ENCODE measurements around the gene VPS37B. TPM values are rescaled to one million over a fixed set of nuclear protein-coding genes. Genes with fewer than 3 reads are reported as not detected.
"Not testable (repeated sequence)": the region's sequence is repeated elsewhere in the genome, so short reads cannot be mapped to it uniquely, and the experiment has no call there.

VPS37B gene
- total RNA-seq, 2 experiments from 2014 or later: 33.4 to 36.8 TPM

GRCh38 chr12:122928404-122929147 is 32.7 kb upstream of the VPS37B start:
- peaks cover 19% of the 10 kb centered on the region for H3K4me1 Mint-ChIP-seq
- ATAC-seq (ENCODE audit: low read depth) (no peak), DNase-seq (no peak)
- H3K4me3 Mint-ChIP-seq: no peak overlapping the region
- H3K27me3 Mint-ChIP-seq: no peaks in the 10 kb centered on the region
- H3K36me3 Mint-ChIP-seq: peaks cover 1% of the 10 kb centered on the region
- peak overlapping the region; percentile 71 for H3K27ac Mint-ChIP-seq
- no peaks in the 10 kb centered on the region for H3K9me3 Mint-ChIP-seq
- POLR2A ChIA-PET: no interaction called here

- H3K4me3 Mint-ChIP-seq: peak overlapping the region; percentile 30
- ATAC-seq (ENCODE audit: low read depth) (peak; percentile 41), DNase-seq (no peak)
- H3K36me3 Mint-ChIP-seq: peaks cover 1% of the 10 kb centered on the region
- H3K4me1 Mint-ChIP-seq: peaks cover 19% of the 10 kb centered on the region
- no peaks in the 10 kb centered on the region for H3K27me3 Mint-ChIP-seq
- peak overlapping the region; percentile 71 for H3K27ac Mint-ChIP-seq
- POLR2A ChIA-PET: no interaction called here
- no peaks in the 10 kb centered on the region for H3K9me3 Mint-ChIP-seq
These were observed 32.0 kb upstream of the VPS37B start for GRCh38 chr12:122927756-122928403.

- no peak for DNase-seq
- Mint-ChIP-seq H3K9me3 (no peaks in the 10 kb centered on the region), H3K27ac (no peak overlapping the region), H3K4me1 (peaks cover 15% of the 10 kb centered on the region), H3K4me3 (no peak overlapping the region), H3K36me3 (no peaks in the 10 kb centered on the region), H3K27me3 (no peaks in the 10 kb centered on the region)
- POLR2A ChIA-PET: no interaction called here
- ATAC-seq (ENCODE audit: low read depth): no peak
These were observed 26.0 kb upstream of the VPS37B start for GRCh38 chr12:122921917-122922316.

- H3K36me3 Mint-ChIP-seq: no peaks in the 10 kb centered on the region
- no peaks in the 10 kb centered on the region for H3K27me3 Mint-ChIP-seq
- H3K4me3 Mint-ChIP-seq: no peak overlapping the region
- H3K9me3 Mint-ChIP-seq: no peaks in the 10 kb centered on the region
- peaks cover 15% of the 10 kb centered on the region for H3K4me1 Mint-ChIP-seq
- POLR2A ChIA-PET: interaction anchor here (1.4 kb wide), 1 partner anchor 24 kb away, joined by 3 read pairs; no protein-coding TSS in a partner anchor
- no peak for ATAC-seq (ENCODE audit: low read depth)
- H3K27ac Mint-ChIP-seq: no peak overlapping the region
- DNase-seq: no peak
These were observed 24.8 kb upstream of the VPS37B start for GRCh38 chr12:122920687-122921086.

- DNase-seq (no peak), ATAC-seq (ENCODE audit: low read depth) (no peak)
- no peak overlapping the region for H3K27ac Mint-ChIP-seq
- H3K9me3 Mint-ChIP-seq: no peaks in the 10 kb centered on the region
- no peak overlapping the region for H3K4me3 Mint-ChIP-seq
- no peaks in the 10 kb centered on the region for H3K36me3 Mint-ChIP-seq
- peaks cover 13% of the 10 kb centered on the region for H3K4me1 Mint-ChIP-seq
- no peaks in the 10 kb centered on the region for H3K27me3 Mint-ChIP-seq
- POLR2A ChIA-PET: interaction anchor here (1.9 kb wide), 1 partner anchor 21 kb away, joined by 4 read pairs; no protein-coding TSS in a partner anchor
These were observed 22.9 kb upstream of the VPS37B start for GRCh38 chr12:122918827-122919226.

- no peaks in the 10 kb centered on the region for H3K9me3 Mint-ChIP-seq
- no peaks in the 10 kb centered on the region for H3K36me3 Mint-ChIP-seq
- DNase-seq: no peak
- POLR2A ChIA-PET: no interaction called here
- no peak overlapping the region for H3K27ac Mint-ChIP-seq
- peaks cover 14% of the 10 kb centered on the region for H3K4me1 Mint-ChIP-seq
- no peak for ATAC-seq (ENCODE audit: low read depth)
- H3K27me3 Mint-ChIP-seq: no peaks in the 10 kb centered on the region
- H3K4me3 Mint-ChIP-seq: no peak overlapping the region
These were observed 21.7 kb upstream of the VPS37B start for GRCh38 chr12:122917507-122918121.

GRCh38 chr12:122909442-122910288 is 13.7 kb upstream of the VPS37B start:
- Mint-ChIP-seq H3K4me1 (peaks cover 2% of the 10 kb centered on the region), H3K9me3 (no peaks in the 10 kb centered on the region), H3K27ac (no peak overlapping the region), H3K27me3 (peaks cover 7% of the 10 kb centered on the region), H3K4me3 (no peak overlapping the region), H3K36me3 (no peaks in the 10 kb centered on the region)
- no peak for ATAC-seq (ENCODE audit: low read depth)
- DNase-seq: no peak
- POLR2A ChIA-PET: no interaction called here

GRCh38 chr12:122908915-122909314 is 13.0 kb upstream of the VPS37B start:
- peaks cover 2% of the 10 kb centered on the region for H3K4me1 Mint-ChIP-seq
- no peak for ATAC-seq (ENCODE audit: low read depth)
- no peaks in the 10 kb centered on the region for H3K9me3 Mint-ChIP-seq
- no peak for DNase-seq
- no peak overlapping the region for H3K4me3 Mint-ChIP-seq
- H3K36me3 Mint-ChIP-seq: no peaks in the 10 kb centered on the region
- POLR2A ChIA-PET: interaction anchor here (0.7 kb wide), 1 partner anchor 18 kb away, joined by 3 read pairs; no protein-coding TSS in a partner anchor
- no peak overlapping the region for H3K27ac Mint-ChIP-seq
- H3K27me3 Mint-ChIP-seq: peaks cover 7% of the 10 kb centered on the region

GRCh38 chr12:122905258-122905657 is 9.3 kb upstream of the VPS37B start:
- H3K9me3 Mint-ChIP-seq; H3K36me3 Mint-ChIP-seq; POLR2A ChIA-PET; ATAC-seq (ENCODE audit: low read depth); DNase-seq; H3K4me3 Mint-ChIP-seq; H3K27ac Mint-ChIP-seq; H3K27me3 Mint-ChIP-seq: not testable (repeated sequence)
- peaks cover 16% of the 10 kb centered on the region for H3K4me1 Mint-ChIP-seq

- Mint-ChIP-seq H3K27me3 (no peaks in the 10 kb centered on the region), H3K27ac (no peak overlapping the region), H3K36me3 (no peaks in the 10 kb centered on the region), H3K9me3 (no peaks in the 10 kb centered on the region), H3K4me1 (peaks cover 29% of the 10 kb centered on the region), H3K4me3 (no peak overlapping the region)
- POLR2A ChIA-PET: no interaction called here
- DNase-seq (no peak), ATAC-seq (ENCODE audit: low read depth) (no peak)
These were observed 7.7 kb upstream of the VPS37B start for GRCh38 chr12:122903693-122904034.

GRCh38 chr12:122902854-122903692 is 7.1 kb upstream of the VPS37B start:
- Mint-ChIP-seq H3K36me3 (no peaks in the 10 kb centered on the region), H3K9me3 (no peaks in the 10 kb centered on the region), H3K27me3 (no peaks in the 10 kb centered on the region), H3K4me3 (no peak overlapping the region), H3K27ac (peak overlapping the region; percentile 0), H3K4me1 (peaks cover 35% of the 10 kb centered on the region)
- DNase-seq: no peak
- no peak for ATAC-seq (ENCODE audit: low read depth)
- POLR2A ChIA-PET: interaction anchor here (2.5 kb wide), 1 partner anchor 15 kb away, joined by 12 read pairs; no protein-coding TSS in a partner anchor

GRCh38 chr12:122899887-122900286 is 4.0 kb upstream of the VPS37B start:
- Mint-ChIP-seq H3K9me3 (no peaks in the 10 kb centered on the region), H3K4me1 (peaks cover 57% of the 10 kb centered on the region), H3K27me3 (no peaks in the 10 kb centered on the region), H3K27ac (peak overlapping the region; percentile 90), H3K36me3 (no peaks in the 10 kb centered on the region), H3K4me3 (peak overlapping the region; percentile 16)
- POLR2A ChIA-PET: interaction anchor here (0.6 to 1.8 kb wide), 3 partner anchors 26 to 333 kb away, joined by 3 to 4 read pairs (median 3); partner anchors contain the start of gene MPHOSPH9
- ATAC-seq (ENCODE audit: low read depth): no peak
- DNase-seq: no peak
